HL-60 (cell line): ENCODE measurements around the gene MMP2.

Experiments
- DNase-seq, 2 experiments: peaks; one replicate each; pipeline ENCODE4 v3.0.0-alpha.2; 2010 to 2020; ENCODE audit warnings: low read depth in 1 of 2, low spot score in 1 of 2
- H3K27ac ChIP-seq: fragments of 250-450 bp; sonication (Bioruptor Pico); replicated peaks from 2 replicates; pipeline ENCODE4 v1.5.1; 2020; ENCODE audit warnings: mild to moderate bottlenecking, moderate library complexity
- H3K27me3 ChIP-seq: fragments of 250-450 bp; sonication (Bioruptor Pico); 2 replicates; pipeline ENCODE4 v1.5.1; 2021; ENCODE audit warnings: mild to moderate bottlenecking, moderate library complexity; ENCODE audit not compliant: insufficient read depth, poor library complexity, severe bottlenecking
- H3K4me3 ChIP-seq: replicated peaks from 2 replicates; pipeline ENCODE4 v1.5.1; 2011; ENCODE audit warnings: mild to moderate bottlenecking, control low read depth, low read length; ENCODE audit not compliant: insufficient read depth
- GABPA ChIP-seq: IDR thresholded peaks from 2 replicates; pipeline ENCODE4 v1.6.1; 2012; ENCODE audit warnings: low read depth
- POLR2AphosphoS5 ChIP-seq: IDR thresholded peaks from 2 replicates; pipeline ENCODE4 v1.6.1; 2012; ENCODE audit warnings: low read depth
- SPI1 ChIP-seq: IDR thresholded peaks from 2 replicates; pipeline ENCODE4 v1.6.1; 2012; ENCODE audit warnings: low read depth, mild to moderate bottlenecking, borderline replicate concordance
- TF ChIP-seq, protein P1 (sequence below): IDR thresholded peaks from 2 replicates; pipeline ENCODE4 v1.6.1; 2012; ENCODE audit warnings: low read depth; ENCODE audit not compliant: insufficient replicate concordance
- TF ChIP-seq, protein P2 (sequence below): IDR thresholded peaks from one replicate; pipeline ENCODE4 v1.5.1; 2011; ENCODE audit warnings: low read length, control low read depth, inconsistent platforms; ENCODE audit not compliant: insufficient read depth

Gene MMP2

GRCh38 chr16:55513616-55514015 is 34.6 kb downstream of the MMP2 start:
- Histone ChIP-seq H3K4me3 (no peak overlapping the region), H3K27me3 (no peaks in the 10 kb centered on the region), H3K27ac (no peak overlapping the region)
- TF ChIP-seq SPI1 (no peak), POLR2AphosphoS5 (no peak), GABPA (no peak)
- TF ChIP-seq, protein P1, sequence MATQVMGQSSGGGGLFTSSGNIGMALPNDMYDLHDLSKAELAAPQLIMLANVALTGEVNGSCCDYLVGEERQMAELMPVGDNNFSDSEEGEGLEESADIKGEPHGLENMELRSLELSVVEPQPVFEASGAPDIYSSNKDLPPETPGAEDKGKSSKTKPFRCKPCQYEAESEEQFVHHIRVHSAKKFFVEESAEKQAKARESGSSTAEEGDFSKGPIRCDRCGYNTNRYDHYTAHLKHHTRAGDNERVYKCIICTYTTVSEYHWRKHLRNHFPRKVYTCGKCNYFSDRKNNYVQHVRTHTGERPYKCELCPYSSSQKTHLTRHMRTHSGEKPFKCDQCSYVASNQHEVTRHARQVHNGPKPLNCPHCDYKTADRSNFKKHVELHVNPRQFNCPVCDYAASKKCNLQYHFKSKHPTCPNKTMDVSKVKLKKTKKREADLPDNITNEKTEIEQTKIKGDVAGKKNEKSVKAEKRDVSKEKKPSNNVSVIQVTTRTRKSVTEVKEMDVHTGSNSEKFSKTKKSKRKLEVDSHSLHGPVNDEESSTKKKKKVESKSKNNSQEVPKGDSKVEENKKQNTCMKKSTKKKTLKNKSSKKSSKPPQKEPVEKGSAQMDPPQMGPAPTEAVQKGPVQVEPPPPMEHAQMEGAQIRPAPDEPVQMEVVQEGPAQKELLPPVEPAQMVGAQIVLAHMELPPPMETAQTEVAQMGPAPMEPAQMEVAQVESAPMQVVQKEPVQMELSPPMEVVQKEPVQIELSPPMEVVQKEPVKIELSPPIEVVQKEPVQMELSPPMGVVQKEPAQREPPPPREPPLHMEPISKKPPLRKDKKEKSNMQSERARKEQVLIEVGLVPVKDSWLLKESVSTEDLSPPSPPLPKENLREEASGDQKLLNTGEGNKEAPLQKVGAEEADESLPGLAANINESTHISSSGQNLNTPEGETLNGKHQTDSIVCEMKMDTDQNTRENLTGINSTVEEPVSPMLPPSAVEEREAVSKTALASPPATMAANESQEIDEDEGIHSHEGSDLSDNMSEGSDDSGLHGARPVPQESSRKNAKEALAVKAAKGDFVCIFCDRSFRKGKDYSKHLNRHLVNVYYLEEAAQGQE, result no peak
- TF ChIP-seq, protein P2, sequence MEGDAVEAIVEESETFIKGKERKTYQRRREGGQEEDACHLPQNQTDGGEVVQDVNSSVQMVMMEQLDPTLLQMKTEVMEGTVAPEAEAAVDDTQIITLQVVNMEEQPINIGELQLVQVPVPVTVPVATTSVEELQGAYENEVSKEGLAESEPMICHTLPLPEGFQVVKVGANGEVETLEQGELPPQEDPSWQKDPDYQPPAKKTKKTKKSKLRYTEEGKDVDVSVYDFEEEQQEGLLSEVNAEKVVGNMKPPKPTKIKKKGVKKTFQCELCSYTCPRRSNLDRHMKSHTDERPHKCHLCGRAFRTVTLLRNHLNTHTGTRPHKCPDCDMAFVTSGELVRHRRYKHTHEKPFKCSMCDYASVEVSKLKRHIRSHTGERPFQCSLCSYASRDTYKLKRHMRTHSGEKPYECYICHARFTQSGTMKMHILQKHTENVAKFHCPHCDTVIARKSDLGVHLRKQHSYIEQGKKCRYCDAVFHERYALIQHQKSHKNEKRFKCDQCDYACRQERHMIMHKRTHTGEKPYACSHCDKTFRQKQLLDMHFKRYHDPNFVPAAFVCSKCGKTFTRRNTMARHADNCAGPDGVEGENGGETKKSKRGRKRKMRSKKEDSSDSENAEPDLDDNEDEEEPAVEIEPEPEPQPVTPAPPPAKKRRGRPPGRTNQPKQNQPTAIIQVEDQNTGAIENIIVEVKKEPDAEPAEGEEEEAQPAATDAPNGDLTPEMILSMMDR, result no peak
- no peak for DNase-seq

DNA sequence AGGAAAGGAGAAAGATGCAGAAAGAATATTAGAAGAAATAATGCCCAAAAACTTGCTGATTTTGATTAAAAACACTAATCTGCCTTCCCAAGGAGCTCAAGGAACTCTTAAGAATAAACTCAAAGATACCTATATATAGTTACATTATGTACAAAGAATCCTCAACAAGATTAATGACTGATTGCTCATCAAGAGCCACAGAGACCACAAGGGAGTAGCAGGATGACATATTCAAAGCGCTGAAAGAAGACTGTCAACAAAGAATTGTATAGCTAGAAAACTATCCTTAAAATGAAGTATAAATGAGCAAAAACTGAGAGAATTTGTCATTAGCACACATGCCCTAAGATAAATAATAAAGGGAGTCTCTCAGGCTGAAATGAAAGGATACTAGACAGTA is 36.1 kb downstream of the MMP2 start:
- no peaks in the 10 kb centered on the region for H3K27me3 ChIP-seq
- no peak for DNase-seq
- H3K4me3 ChIP-seq, result no peak overlapping the region
- TF ChIP-seq POLR2AphosphoS5, result no peak
- no peak overlapping the region for H3K27ac ChIP-seq

DNA sequence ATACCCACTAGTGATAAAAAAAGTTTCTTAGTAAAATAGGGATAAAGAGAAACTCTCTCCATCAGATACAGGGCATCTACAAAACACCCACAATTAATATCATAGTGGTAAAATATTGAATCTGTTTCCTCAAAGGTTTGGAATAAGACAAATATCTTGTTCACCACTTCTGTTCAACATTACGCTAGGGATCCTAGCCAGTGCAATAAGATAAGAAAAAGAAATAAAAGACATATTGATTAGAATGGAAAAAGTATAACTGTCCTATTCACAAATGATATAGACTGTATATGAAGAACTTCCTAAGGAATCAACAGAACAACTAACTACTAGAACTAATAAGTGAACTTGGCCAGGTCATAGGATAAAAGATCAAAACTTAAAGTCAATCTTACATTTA is 42.8 kb downstream of the MMP2 start:
- TF ChIP-seq, protein P1, result no peak
- no peak for TF ChIP-seq GABPA
- no peak for TF ChIP-seq POLR2AphosphoS5
- TF ChIP-seq SPI1, result no peak
- TF ChIP-seq, protein P2, result no peak
- no peak for DNase-seq
- Histone ChIP-seq H3K27ac (no peak overlapping the region), H3K4me3 (no peak overlapping the region), H3K27me3 (no peaks in the 10 kb centered on the region)

DNA sequence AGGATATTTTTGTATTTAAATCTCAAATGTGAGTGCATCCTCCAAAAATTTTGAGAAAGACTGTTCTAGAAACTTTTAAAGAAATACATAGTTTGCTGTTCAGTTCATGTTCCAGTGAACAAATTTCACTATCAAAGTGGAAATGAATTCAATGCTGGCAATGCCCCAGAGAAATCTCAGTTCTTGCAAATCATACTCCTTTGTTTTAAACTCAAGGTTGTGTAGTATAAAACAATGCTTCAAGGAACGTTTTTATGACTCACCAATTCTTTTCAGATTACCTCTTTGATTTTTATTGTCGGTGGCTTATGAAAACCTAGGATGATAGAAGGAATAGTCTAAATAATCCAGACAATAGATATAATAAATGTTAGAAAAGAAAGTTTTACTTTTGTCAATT is 47.4 kb downstream of the MMP2 start:
- Histone ChIP-seq H3K4me3 (no peak overlapping the region), H3K27me3 (no peaks in the 10 kb centered on the region), H3K27ac (no peak overlapping the region)
- TF ChIP-seq SPI1, result no peak
- no peak for TF ChIP-seq POLR2AphosphoS5
- TF ChIP-seq, protein P1, result no peak
- TF ChIP-seq, protein P2, result no peak
- TF ChIP-seq GABPA, result no peak
- no peak for DNase-seq
